MM.1S (cell line): ENCODE results near the gene ADAD1.

ENCODE experiments used
- DNase-seq: peaks from one replicate; pipeline ENCODE4 v3.0.0-alpha.2; 2015
- H2AFZ ChIP-seq: fragments of 300-600 bp; sonication (generic); 2 replicates; pipeline ENCODE4 v1.6.0; 2016; ENCODE audit warnings: antibody characterized with exemption, low read length
- H3F3A ChIP-seq: fragments of 300-600 bp; sonication (generic); 2 replicates; pipeline ENCODE4 v1.6.1; 2016; ENCODE audit warnings: mild to moderate bottlenecking, antibody characterized with exemption, low read length, moderate library complexity, mixed read lengths; ENCODE audit not compliant: insufficient read depth
- H3K27ac ChIP-seq: fragments of 300-600 bp; sonication (generic); 2 replicates; pipeline ENCODE4 v1.5.1; 2016; ENCODE audit warnings: mild to moderate bottlenecking, low read length
- H3K27me3 ChIP-seq: fragments of 300-600 bp; sonication (generic); replicated peaks from 2 replicates; pipeline ENCODE4 v1.6.0; 2016; ENCODE audit warnings: low read length; ENCODE audit not compliant: insufficient read depth
- H3K36me3 ChIP-seq: fragments of 300-600 bp; sonication (generic); replicated peaks from 2 replicates; pipeline ENCODE4 v1.6.1; 2016; ENCODE audit warnings: mild to moderate bottlenecking, low read length, mixed read lengths; ENCODE audit not compliant: insufficient read depth
- H3K4me1 ChIP-seq: fragments of 300-600 bp; sonication (generic); 2 replicates; pipeline ENCODE4 v1.6.1; 2016; ENCODE audit warnings: low read length, mixed read lengths
- H3K4me2 ChIP-seq: fragments of 300-600 bp; sonication (generic); 2 replicates; pipeline ENCODE4 v1.6.0; 2016; ENCODE audit warnings: low read depth, low read length
- H3K4me3 ChIP-seq: fragments of 300-600 bp; sonication (generic); 2 replicates; pipeline ENCODE4 v1.5.1; 2016; ENCODE audit warnings: low read length, mixed read lengths
- H3K79me2 ChIP-seq: fragments of 300-600 bp; sonication (generic); 2 replicates; pipeline ENCODE4 v1.6.1; 2016; ENCODE audit warnings: mixed run types, low read length, mixed read lengths
- H3K9ac ChIP-seq: fragments of 300-600 bp; sonication (generic); 2 replicates; pipeline ENCODE4 v1.6.1; 2016; ENCODE audit warnings: low read length, mixed read lengths
- H3K9me2 ChIP-seq: fragments of 300-600 bp; sonication (generic); replicated peaks from 2 replicates; pipeline ENCODE4 v1.6.1; 2016; ENCODE audit warnings: mild to moderate bottlenecking, low read length, mixed read lengths; ENCODE audit not compliant: insufficient read depth
- H3K9me3 ChIP-seq: fragments of 300-600 bp; sonication (generic); replicated peaks from 2 replicates; pipeline ENCODE4 v1.6.1; 2016; ENCODE audit warnings: mild to moderate bottlenecking, low read length, mixed read lengths; ENCODE audit not compliant: insufficient read depth
- H4K20me1 ChIP-seq: fragments of 300-600 bp; sonication (generic); 2 replicates; pipeline ENCODE4 v1.6.1; 2016; ENCODE audit warnings: mild to moderate bottlenecking, low read length, moderate library complexity, mixed read lengths; ENCODE audit not compliant: insufficient read depth
- EZH2 ChIP-seq: fragments of 300-600 bp; sonication (generic); optimal IDR thresholded peaks from 2 replicates; pipeline ENCODE3; 2017; ENCODE audit warnings: low read depth, mild to moderate bottlenecking, antibody characterized with exemption, low read length, mixed read lengths
- EZH2phosphoT487 ChIP-seq: fragments of 300-600 bp; sonication (generic); IDR thresholded peaks from 2 replicates; pipeline ENCODE4 v1.6.1; 2018; ENCODE audit warnings: antibody characterized with exemption, low read length
- TF ChIP-seq, protein P1 (sequence below): fragments of 300-600 bp; sonication (generic); IDR thresholded peaks from 2 replicates; pipeline ENCODE4 v1.5.1; 2016; ENCODE audit warnings: antibody characterized with exemption, low read length, mixed read lengths

The ADAD1 gene

DNA sequence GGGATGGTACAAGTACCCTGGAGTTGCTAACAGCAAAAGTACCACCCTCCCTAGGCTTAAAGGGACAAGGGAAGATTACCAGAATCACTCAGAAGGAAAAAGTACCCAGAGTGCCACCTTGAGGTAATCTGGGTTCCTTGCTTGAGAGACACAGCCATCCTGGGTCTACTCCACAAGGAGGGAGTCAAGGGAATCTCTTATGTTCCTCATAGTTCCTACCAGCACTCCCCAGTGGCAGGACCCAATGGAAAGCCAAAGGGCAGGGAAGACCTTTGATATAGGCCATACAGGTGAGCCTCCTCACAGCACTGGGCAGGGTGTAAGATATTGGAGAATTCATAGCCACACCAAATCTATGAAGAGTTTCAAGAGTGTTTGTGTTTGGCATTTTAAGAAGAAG lies 72.0 kb downstream of the ADAD1 start:
- Histone ChIP-seq H4K20me1 (no peaks in the 10 kb centered on the region), H3K4me2 (no peak overlapping the region), H3K4me3 (no peak overlapping the region), H3K9me2 (no peaks in the 10 kb centered on the region), H3K4me1 (peaks cover 8% of the 10 kb centered on the region; the same call in 1 of the 2 replicates), H3K27me3 (peaks cover 20% of the 10 kb centered on the region), H2AFZ (no peak overlapping the region), H3K9me3 (no peaks in the 10 kb centered on the region), H3K36me3 (no peaks in the 10 kb centered on the region), H3F3A (no peaks in the 10 kb centered on the region), H3K27ac (no peak overlapping the region), H3K79me2 (no peaks in the 10 kb centered on the region), H3K9ac (no peak overlapping the region)
- no peak for TF ChIP-seq EZH2
- TF ChIP-seq, protein P1, sequence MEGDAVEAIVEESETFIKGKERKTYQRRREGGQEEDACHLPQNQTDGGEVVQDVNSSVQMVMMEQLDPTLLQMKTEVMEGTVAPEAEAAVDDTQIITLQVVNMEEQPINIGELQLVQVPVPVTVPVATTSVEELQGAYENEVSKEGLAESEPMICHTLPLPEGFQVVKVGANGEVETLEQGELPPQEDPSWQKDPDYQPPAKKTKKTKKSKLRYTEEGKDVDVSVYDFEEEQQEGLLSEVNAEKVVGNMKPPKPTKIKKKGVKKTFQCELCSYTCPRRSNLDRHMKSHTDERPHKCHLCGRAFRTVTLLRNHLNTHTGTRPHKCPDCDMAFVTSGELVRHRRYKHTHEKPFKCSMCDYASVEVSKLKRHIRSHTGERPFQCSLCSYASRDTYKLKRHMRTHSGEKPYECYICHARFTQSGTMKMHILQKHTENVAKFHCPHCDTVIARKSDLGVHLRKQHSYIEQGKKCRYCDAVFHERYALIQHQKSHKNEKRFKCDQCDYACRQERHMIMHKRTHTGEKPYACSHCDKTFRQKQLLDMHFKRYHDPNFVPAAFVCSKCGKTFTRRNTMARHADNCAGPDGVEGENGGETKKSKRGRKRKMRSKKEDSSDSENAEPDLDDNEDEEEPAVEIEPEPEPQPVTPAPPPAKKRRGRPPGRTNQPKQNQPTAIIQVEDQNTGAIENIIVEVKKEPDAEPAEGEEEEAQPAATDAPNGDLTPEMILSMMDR = peak; percentile 45
- no peak for DNase-seq

DNA sequence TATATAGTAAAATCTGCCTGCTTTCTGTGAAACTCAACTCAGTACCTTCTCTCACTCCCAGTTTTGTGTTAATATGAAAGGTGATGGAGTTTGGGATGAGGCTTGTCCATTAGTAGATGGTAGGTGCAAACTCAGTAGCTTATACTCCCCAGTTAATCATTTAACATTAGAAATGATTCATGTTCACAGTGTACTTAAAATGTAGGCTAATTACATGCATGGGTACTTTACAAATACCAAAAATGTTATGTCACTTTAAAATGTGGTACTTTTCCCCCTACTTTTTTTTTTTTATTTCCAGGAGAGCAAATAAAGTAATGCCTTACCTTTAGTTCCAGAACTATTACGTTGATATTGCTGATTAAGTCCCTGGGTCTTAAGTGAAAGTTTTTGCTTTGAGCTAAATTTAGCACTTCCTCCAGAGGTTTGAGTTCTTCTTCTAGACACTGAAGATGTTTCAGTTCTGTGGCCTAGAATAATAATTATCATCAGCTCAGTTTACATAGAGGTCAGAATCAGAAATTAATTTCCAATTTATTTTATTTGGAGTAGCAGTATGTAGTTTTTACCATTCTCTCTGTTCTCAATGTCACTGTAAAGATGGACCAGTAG lies 74.7 kb downstream of the ADAD1 start:
- H3K9me3 ChIP-seq = no peaks in the 10 kb centered on the region
- peaks cover 15% of the 10 kb centered on the region; the same call in 1 of the 2 replicates for H3K4me1 ChIP-seq
- TF ChIP-seq, protein P1 = no peak
- TF ChIP-seq EZH2phosphoT487 (no peak), EZH2 (no peak)
- no peaks in the 10 kb centered on the region for H3K9me2 ChIP-seq
- H4K20me1 ChIP-seq = no peaks in the 10 kb centered on the region
- H2AFZ ChIP-seq = no peak overlapping the region
- H3K36me3 ChIP-seq = no peaks in the 10 kb centered on the region
- no peak overlapping the region for H3K27ac ChIP-seq
- H3F3A ChIP-seq = no peaks in the 10 kb centered on the region
- no peak overlapping the region for H3K4me3 ChIP-seq
- no peak overlapping the region for H3K9ac ChIP-seq
- H3K79me2 ChIP-seq = no peaks in the 10 kb centered on the region
- peaks cover 29% of the 10 kb centered on the region for H3K27me3 ChIP-seq
- H3K4me2 ChIP-seq = no peak overlapping the region
- peak; percentile 69 for DNase-seq

DNA sequence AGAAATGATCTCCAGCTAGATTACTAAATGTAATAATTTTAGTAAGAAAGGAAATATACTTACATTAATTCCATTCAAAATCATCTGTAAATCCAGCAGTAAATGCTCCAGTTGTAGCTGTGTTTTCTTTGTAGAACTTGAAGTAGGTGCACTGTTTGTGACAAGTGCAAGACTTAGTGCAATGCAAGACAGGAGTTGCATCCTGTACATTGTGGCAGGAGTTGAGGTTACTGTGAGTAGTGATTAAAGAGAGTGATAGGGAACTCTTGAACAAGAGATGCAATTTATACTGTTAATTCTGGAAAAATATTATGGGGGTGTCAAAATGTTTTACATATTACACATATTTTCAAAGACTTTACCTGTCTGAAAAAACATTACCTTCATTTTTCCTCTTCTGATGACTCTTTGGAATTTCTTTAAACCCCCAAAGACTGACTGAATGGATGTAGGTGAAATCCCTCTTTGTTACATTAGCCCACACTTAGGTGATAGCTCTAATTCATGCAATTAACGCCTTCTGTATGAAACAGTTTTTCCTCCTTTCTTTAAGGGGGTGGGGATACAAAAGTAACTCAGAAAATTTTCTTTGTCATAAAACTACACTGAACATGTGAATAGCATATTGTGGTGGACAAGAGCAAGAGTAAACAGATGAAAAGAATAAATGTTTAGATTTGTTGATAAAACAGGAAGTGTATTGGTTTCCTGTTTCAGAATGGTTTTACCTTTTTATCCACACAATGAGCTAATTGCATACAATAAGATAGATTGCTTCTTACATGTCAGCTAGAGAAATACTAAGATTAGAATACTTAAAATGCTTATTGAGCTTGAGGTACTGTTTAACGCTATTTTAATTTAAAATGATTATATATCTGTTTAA lies 77.7 kb downstream of the ADAD1 start, which contains the start of gene IL2:
IL2 (minus strand) TSS at position 495 of the 886 bp plus-strand sequence; CDS start at position 210, 285 bp downstream.
- Histone ChIP-seq H3K27me3 (peaks cover 29% of the 10 kb centered on the region), H3K4me2 (no peak within 1 kb of the TSS), H3K4me3 (no peak within 1 kb of the TSS), H3K27ac (no peak within 1 kb of the TSS), H3K9me2 (no peaks in the 10 kb centered on the region), H3K9ac (no peak within 1 kb of the TSS), H3K9me3 (no peaks in the 10 kb centered on the region), H3K36me3 (no peaks in the 10 kb centered on the region), H2AFZ (no peak within 1 kb of the TSS), H4K20me1 (no peaks in the 10 kb centered on the region), H3K4me1 (peaks cover 15% of the 10 kb centered on the region; the same call in 1 of the 2 replicates), H3F3A (no peaks in the 10 kb centered on the region), H3K79me2 (no peaks in the 10 kb centered on the region)
- no peak for DNase-seq
- TF ChIP-seq EZH2 = no peak
- TF ChIP-seq, protein P1 = no peak
- no peak for TF ChIP-seq EZH2phosphoT487
